Smooth muscle cell of the brain vasculature (primary cell): ENCODE measurements around the gene NID2.

ENCODE experiments used
- DNase-seq: peaks from one replicate; pipeline ENCODE4 v3.0.0-alpha.2; 2012; ENCODE audit warnings: low read depth, low spot score

NID2 gene

GRCh38 chr14:52080808-52081755 lies 12.2 kb upstream of the NID2 start:
- no peak for DNase-seq

- no peak for DNase-seq
Observed at GRCh38 chr14:52080158-52080800, 11.4 kb upstream of the NID2 start.

DNA sequence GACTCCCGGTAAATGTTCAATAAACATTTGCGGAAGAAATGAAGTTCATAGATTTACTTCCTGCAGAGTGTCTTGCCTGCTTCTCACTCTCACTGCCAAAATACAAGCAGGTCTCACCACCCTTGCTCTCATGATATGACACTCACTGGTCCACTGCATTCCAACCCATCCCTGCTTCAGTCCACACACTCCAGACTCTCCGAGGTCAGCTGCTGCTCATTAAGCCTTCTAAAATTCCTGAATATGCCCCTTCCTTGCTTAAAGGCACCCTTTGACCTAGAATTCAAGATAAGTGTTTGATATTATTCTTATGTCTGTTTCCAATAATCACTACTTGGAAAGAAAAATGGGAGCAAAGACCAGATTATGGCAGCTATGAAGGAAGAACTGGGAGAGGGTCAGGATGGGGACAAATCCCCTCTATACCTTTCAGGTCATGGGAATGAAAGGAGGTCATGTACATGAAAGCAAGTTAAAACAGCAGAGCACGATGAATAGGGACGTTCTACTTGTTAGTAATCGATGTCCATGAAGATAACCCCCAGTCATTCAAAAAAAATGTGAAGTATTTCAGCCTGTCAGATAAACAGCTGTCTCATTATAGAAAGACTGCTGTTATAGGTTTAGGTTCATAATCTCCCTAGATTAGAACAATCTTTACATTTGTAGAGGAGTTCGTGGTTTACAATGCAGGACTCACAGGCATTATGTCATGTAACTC lies 10.5 kb upstream of the NID2 start:
- no peak for DNase-seq

DNA sequence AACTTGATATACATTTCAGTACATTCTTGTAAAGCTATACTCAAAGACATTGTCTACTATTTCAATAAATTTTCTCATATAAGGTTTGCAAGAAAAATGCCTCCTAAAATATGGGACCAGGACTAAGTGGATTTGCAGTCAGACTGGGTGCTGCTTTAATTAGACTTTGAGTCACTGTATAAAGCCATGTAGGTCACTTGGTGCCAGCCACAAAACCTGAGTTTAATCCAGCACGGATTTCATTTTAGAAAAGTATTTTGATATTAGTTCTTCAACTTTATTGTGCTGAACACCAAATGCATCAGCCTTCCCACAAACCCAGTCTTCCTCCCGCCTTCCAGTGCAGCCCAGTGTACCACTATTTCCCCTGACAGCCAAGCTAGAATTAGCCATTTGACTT lies 9.9 kb upstream of the NID2 start:
- no peak for DNase-seq

- DNase-seq, result no peak
Observed at GRCh38 chr14:52078095-52078531, 9.3 kb upstream of the NID2 start.

DNA sequence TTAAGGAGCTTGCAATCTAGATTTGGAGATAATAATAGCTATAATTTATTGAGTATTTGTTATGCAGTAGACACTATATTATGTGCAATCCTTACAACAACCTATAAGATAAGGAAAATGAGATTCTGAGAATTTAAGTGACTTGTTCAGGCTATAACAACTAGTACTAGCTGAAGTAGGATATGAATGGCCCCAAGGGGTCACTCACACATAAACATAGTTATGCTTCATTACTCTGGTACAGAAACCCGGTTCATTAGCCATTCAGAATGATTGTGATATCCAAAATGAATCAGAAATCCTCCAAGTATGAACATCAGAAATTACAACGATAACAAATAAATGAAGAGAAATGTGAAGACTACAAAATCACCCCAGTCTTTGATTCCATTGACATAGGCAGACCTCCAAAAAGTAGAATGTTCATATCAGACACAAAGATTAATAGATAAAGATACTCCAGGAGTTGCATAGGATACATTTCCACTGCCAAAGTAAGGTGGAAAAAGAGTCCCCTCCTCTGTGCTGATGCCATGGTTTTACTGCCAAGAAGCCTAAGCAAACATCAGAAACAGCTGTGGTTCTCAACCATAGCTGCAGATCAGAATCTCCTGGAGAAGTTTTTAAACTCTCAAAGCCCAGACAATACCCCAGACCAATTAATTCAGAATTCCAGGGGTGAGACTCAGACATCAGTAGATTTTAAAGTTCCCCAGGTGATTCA lies 8.6 kb upstream of the NID2 start:
- no peak for DNase-seq

DNA sequence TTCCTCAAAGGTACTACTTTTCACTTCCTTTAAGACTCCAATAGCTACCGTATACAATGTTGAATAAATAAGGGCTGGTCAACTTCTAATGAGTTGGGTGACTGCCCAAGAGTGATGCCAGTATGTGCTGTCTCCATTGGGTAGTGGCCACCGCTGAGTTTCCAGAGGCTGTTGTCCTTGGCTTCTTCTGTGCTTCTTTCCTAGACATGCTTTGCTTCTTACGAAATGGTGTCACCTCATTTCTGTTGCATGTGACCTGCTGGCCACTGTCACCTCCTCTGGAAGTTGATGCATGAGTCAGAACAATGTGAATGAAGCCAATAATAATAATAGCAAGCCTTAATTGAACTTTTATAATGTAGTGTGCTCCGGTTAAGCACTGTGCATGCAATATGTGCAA lies 7.5 kb upstream of the NID2 start:
- DNase-seq, result no peak

DNA sequence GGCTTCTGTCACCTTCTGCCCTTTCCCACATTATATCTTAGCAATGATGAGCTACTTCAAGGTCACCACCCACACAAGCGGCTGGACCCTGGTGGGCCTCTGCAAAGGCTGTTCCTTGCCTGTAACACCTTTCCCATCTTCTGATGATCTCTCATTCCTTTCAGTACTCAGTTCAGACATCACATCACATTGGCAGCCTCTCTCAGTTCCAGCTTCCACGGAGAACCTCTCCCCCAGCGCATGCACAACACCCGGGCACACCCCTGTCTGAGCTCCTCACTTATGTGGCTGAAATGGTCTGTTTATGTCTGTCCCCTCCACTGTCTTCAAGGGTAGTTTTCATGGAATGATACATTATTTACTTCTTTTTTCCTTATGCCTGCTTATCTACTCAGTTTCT lies 6.5 kb upstream of the NID2 start:
- no peak for DNase-seq

- no peak for DNase-seq
Observed at GRCh38 chr14:52073251-52073650, 4.4 kb upstream of the NID2 start.

GRCh38 chr14:52072266-52072780 lies 3.5 kb upstream of the NID2 start:
- DNase-seq, result no peak

- DNase-seq, result no peak
Observed at GRCh38 chr14:52071675-52072074, 2.8 kb upstream of the NID2 start.

GRCh38 chr14:52070051-52070431 lies 1.2 kb upstream of the NID2 start:
- DNase-seq, result no peak

DNA sequence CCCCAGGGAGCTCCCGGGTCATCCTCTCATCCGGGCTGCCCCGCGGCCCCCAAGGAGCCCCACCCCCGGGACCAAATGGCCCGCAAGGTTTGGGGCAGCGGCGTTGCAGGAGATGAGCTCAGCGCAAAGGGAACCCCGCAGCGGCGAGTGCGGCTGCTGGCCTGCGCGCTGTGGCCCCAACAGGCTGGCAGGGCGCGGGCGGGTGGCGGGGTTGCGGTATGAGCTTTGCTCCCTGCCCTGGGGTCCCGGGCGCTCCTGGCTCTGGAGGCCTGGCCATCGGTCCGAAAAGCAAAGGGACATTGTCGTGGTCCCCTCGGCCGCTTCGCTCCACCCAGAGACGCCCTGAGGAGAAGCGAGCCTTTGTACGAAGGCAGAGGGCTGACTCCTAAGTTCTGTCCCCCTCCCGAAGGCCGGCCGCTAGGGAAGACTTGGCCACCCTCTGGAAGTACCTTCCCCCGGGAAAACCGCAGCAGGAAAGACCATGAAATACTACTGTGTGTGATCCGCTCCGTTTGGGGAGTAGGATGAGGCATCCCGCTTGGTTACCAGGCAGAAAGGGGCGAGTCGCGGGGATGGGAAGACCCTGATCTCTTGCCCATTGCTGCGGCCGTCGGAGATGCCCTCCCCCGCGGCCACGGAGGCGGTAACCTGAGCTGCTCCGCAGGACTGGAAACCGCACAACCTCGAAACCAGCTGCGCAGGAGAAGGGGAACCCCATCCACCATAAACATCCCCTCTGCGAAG lies 620 bp upstream of the NID2 start:
- peak; percentile 85 for DNase-seq

DNA sequence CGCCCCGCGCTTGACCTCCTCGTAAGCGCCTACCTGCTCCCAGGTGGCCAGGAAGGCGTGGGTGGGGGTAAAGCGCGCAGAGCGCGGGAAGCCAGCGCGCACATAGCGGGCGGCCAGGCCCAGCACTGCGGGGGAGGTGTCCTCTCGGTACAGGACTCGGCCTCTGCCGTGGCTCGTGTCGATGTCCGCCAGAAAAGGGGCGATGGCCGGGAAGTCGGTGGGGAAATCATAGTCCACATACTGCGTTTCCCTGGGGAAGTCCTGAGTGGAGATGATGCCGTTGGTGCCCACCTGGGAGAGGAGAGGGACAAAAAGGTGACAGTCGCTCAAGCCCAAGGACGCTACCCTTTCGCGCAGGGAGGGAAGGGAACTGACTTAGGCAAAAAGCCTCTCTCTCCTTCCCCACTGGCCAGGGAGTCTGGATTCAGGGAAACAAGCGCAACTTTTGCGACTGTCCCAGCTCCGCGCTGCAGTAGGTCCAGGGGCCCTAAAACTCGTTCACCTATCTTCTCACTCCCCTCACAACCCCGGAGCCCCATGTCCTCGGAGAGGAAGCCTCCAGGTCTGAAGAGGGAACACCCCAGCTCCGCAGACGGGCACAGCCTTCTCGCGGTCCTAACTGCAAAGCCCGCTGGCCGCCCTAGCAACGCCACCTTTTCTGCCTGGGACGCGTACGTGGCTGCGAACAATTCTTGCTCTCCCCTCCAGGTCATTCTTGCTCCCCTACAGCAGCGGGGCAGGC lies 815 bp downstream of the NID2 start:
- DNase-seq, result no peak

DNA sequence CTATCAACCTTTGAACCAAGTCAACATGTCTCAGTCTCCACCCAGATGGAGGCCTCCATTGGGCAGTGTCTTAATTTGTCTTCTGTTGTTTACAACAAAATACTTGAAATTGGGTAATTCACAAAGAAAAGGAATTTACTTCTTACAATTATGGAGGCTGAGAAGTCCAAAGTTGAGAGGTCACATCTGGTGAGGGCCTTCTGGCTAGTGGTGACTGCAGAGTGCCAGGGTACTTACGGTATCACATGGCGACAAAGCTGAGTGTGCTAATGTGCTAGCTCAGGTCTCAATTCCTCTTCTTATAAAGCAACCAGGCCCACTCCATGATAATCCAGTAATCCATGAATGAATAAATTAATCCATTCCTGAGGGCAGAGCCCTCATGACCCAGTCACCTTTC lies 4.7 kb downstream of the NID2 start:
- DNase-seq, result no peak

GRCh38 chr14:52063052-52063462 lies 5.8 kb downstream of the NID2 start:
- no peak for DNase-seq

GRCh38 chr14:52061890-52062289 lies 7.0 kb downstream of the NID2 start:
- no peak for DNase-seq

GRCh38 chr14:52061390-52061789 lies 7.5 kb downstream of the NID2 start:
- no peak for DNase-seq

DNA sequence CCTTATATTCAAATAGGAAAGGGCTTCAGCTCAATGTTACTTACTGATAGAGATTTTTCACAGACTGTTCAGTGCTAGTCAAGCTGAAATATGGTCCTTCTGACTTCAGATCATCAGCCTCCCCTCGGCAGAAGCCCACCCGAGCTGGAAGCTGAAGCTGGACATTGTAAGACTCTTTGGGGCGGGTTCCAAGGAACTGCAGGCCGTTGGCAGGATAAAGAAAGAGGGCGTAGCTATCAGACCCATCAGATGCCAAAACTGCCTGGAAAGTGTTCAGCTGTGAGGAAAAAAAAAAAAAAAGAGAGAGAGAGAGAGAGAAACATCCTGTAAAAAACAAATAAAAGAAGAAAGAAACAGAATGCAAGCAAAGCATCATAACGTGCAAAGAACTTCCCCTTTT lies 8.8 kb downstream of the NID2 start:
- no peak for DNase-seq

DNA sequence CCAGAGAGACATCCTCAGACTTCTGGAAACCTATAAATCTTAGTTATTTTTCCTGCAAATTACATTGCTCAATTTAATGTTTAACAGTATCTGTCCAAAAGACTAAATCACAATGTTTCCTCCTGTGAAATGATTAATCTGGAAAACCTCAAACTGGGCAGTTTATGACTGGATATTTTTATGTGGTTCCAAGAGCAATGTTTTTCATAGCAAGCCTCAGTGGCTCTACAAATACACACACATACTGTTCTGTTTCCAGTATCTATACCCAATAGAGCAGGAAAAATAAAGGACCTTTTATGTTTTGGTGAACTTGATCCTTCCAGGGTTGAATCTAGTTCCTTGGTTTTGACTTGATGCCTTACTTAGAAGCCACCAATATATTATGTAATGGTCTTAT lies 9.2 kb downstream of the NID2 start:
- DNase-seq, result no peak
